K562 (cell line): ENCODE results near the gene PNPLA2. TPM values are rescaled to one million over a fixed set of nuclear protein-coding genes. Genes with fewer than 3 reads are reported as not detected.
A peak's percentile ranks its signal among the peaks of the same experiment; 100 is the strongest.

Source experiments
- DACH1 ChIP-seq: fragments of 450-650 bp; IDR thresholded peaks from 2 replicates; pipeline ENCODE4 v1.6.1; 2018; ENCODE audit not compliant: partially characterized antibody
- FOXJ3 ChIP-seq: sonication (generic); formaldehyde crosslinking; IDR thresholded peaks from 2 replicates; pipeline ENCODE4 v1.4.0; 2020; ENCODE audit warnings: mild to moderate bottlenecking, missing genetic modification reagents
- HDAC1 ChIP-seq, 2 experiments: fragments of 450-650 bp; IDR thresholded peaks; 2 replicates each; pipeline ENCODE4 v1.6.1; 2016 to 2017; ENCODE audit warnings: inconsistent platforms in 1 of 2, mild to moderate bottlenecking in 1 of 2, moderate library complexity in 1 of 2
- NFE2 ChIP-seq: IDR thresholded peaks from 2 replicates; pipeline ENCODE4 v1.6.1; 2014; ENCODE audit warnings: antibody characterized with exemption, low read depth
- SLC30A9 ChIP-seq: fragments of 250-450 bp; sonication (Bioruptor Pico); IDR thresholded peaks from 2 replicates; pipeline ENCODE4 v1.8.0; 2022; ENCODE audit warnings: mild to moderate bottlenecking, moderate library complexity
- TEAD2 ChIP-seq: fragments of 450-650 bp; IDR thresholded peaks from 2 replicates; pipeline ENCODE4 v1.6.1; 2016; ENCODE audit warnings: missing genetic modification characterization, control low read depth, missing compliant biosample characterization
- ZNF282 ChIP-seq: sonication (generic); formaldehyde crosslinking; IDR thresholded peaks from 2 replicates; pipeline ENCODE4 v1.8.1; 2023; ENCODE audit warnings: missing genetic modification reagents
- ZNF764 ChIP-seq: fragments of 250-450 bp; sonication (Bioruptor Pico); IDR thresholded peaks from 2 replicates; pipeline ENCODE4 v1.4.0; 2020; ENCODE audit warnings: low read depth, mild to moderate bottlenecking, moderate library complexity
- polyA plus RNA-seq, 8 experiments: library from polyadenylated mRNA; depleted of rRNA in 4 of 8; stranded (reverse) in 5 of 8; unstranded in 3 of 8; fragments of >200 nt; fragmentation: Nextera tagmentation in 2 of 8; fragmentation: Illumina TruSeq in 1 of 8; extraction: Ambion mirVana in 2 of 8; extraction: Trizol in 1 of 8; gene quantifications; 2 replicates each; pipeline versions ENCODE4 v1.2.1 to v1.2.3, GENCODE V29; 2011 to 2014; ENCODE audit warnings: inconsistent platforms in 1 of 8, missing spikeins in 1 of 8
- total RNA-seq, 7 experiments: library from RNA; depleted of rRNA in 6 of 7; stranded (reverse); fragments of >200 nt in 6 of 7; fragmentation: Illumina TruSeq in 2 of 7; extraction: Trizol in 2 of 7; gene quantifications; 2 replicates each; pipeline versions ENCODE4 v1.2.1 to v1.2.3, GENCODE V29; 2011 to 2021; ENCODE audit warnings: low replicate concordance in 1 of 7
- TF ChIP-seq, protein P1 (sequence below): fragments of 250-450 bp; sonication (Bioruptor Pico); IDR thresholded peaks from 2 replicates; pipeline ENCODE4 v1.9.0; 2021; ENCODE audit warnings: mild to moderate bottlenecking, inconsistent platforms
- TF ChIP-seq, protein P2 (sequence below): fragments of 450-650 bp; IDR thresholded peaks from 2 replicates; pipeline ENCODE4 v1.6.1; 2018; ENCODE audit warnings: mild to moderate bottlenecking, low read depth; ENCODE audit not compliant: partially characterized antibody
- TF ChIP-seq, protein P3 (sequence below): fragments of 450-650 bp; IDR thresholded peaks from 2 replicates; pipeline ENCODE4 v1.6.1; 2017; ENCODE audit warnings: mild to moderate bottlenecking, moderate library complexity
- TF ChIP-seq, protein P4 (sequence below): IDR thresholded peaks from 2 replicates; pipeline ENCODE4 v1.6.1; 2012; ENCODE audit warnings: low read depth, low read length, improper control_type of control experiment, borderline replicate concordance
- TF ChIP-seq, protein P5 (sequence below): fragments of 450-650 bp; IDR thresholded peaks from 2 replicates; pipeline ENCODE4 v1.6.1; 2018; ENCODE audit not compliant: partially characterized antibody
- TF ChIP-seq, protein P6 (sequence below), 2 experiments: IDR thresholded peaks; 2 replicates each; pipeline ENCODE4 v1.6.1; 2012; ENCODE audit warnings: improper control_type of control experiment in 2 of 2, low read depth in 2 of 2, low read length in 2 of 2, borderline replicate concordance in 1 of 2

Gene PNPLA2
- total and polyA plus RNA-seq, 9 of the 15 experiments (the other 6 are each of a cell fraction or from before 2014, with no cell fraction given), result 0.39 to 87.1 (median 8.4) TPM

DNA sequence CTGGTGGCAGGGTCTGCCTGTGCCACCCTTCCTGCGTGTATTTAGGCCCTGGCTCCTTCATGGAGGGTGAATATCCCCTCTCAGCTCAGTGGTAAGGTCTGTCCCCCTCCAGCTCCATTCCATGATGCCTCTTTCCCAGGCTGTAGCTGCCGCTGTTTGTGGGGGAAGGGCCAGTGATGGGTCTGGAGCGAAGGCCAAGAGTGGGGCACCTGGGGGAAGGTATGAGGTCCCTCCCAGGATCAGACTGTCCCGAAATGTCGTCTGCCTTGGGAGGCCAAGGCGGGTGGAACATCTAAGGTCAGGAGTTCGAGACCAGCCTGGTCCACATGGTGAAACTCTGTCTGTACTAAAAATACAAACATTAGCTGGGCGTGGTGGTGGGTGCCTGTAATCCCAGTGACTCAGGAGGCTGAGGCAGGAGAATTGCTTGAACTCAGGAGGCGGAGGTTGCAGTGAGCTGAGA lies 15.2 kb downstream of the PNPLA2 start (continued):
- TF ChIP-seq, protein P1, sequence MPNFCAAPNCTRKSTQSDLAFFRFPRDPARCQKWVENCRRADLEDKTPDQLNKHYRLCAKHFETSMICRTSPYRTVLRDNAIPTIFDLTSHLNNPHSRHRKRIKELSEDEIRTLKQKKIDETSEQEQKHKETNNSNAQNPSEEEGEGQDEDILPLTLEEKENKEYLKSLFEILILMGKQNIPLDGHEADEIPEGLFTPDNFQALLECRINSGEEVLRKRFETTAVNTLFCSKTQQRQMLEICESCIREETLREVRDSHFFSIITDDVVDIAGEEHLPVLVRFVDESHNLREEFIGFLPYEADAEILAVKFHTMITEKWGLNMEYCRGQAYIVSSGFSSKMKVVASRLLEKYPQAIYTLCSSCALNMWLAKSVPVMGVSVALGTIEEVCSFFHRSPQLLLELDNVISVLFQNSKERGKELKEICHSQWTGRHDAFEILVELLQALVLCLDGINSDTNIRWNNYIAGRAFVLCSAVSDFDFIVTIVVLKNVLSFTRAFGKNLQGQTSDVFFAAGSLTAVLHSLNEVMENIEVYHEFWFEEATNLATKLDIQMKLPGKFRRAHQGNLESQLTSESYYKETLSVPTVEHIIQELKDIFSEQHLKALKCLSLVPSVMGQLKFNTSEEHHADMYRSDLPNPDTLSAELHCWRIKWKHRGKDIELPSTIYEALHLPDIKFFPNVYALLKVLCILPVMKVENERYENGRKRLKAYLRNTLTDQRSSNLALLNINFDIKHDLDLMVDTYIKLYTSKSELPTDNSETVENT, result no peak
- TF ChIP-seq, protein P2, sequence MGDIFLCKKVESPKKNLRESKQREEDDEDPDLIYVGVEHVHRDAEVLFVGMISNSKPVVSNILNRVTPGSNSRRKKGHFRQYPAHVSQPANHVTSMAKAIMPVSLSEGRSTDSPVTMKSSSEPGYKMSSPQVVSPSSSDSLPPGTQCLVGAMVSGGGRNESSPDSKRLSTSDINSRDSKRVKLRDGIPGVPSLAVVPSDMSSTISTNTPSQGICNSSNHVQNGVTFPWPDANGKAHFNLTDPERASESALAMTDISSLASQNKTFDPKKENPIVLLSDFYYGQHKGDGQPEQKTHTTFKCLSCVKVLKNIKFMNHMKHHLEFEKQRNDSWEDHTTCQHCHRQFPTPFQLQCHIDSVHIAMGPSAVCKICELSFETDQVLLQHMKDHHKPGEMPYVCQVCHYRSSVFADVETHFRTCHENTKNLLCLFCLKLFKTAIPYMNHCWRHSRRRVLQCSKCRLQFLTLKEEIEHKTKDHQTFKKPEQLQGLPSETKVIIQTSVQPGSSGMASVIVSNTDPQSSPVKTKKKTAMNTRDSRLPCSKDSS, result no peak
- TF ChIP-seq, protein P3, sequence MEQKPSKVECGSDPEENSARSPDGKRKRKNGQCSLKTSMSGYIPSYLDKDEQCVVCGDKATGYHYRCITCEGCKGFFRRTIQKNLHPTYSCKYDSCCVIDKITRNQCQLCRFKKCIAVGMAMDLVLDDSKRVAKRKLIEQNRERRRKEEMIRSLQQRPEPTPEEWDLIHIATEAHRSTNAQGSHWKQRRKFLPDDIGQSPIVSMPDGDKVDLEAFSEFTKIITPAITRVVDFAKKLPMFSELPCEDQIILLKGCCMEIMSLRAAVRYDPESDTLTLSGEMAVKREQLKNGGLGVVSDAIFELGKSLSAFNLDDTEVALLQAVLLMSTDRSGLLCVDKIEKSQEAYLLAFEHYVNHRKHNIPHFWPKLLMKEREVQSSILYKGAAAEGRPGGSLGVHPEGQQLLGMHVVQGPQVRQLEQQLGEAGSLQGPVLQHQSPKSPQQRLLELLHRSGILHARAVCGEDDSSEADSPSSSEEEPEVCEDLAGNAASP, result no peak
- TF ChIP-seq ZNF282 (CRISPR knock-in tag) (no peak), ZNF764 (CRISPR knock-in tag) (no peak), NFE2 (0 out of 2 replicates have a peak, but pooled peaks have one; percentile 13), FOXJ3 (CRISPR knock-in tag) (no peak), DACH1 (no peak), TEAD2 (tag) (no peak), HDAC1 (IDR thresholded peaks at IDR 0.05) (no peak), SLC30A9 (no peak)
- TF ChIP-seq, protein P4, sequence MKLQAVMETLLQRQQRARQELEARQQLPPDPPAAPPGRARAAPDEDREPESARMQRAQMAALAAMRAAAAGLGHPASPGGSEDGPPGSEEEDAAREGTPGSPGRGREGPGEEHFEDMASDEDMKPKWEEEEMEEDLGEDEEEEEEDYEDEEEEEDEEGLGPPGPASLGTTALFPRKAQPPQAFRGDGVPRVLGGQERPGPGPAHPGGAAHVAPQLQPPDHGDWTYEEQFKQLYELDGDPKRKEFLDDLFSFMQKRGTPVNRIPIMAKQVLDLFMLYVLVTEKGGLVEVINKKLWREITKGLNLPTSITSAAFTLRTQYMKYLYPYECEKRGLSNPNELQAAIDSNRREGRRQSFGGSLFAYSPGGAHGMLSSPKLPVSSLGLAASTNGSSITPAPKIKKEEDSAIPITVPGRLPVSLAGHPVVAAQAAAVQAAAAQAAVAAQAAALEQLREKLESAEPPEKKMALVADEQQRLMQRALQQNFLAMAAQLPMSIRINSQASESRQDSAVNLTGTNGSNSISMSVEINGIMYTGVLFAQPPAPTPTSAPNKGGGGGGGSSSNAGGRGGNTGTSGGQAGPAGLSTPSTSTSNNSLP, result no peak
- TF ChIP-seq, protein P5, sequence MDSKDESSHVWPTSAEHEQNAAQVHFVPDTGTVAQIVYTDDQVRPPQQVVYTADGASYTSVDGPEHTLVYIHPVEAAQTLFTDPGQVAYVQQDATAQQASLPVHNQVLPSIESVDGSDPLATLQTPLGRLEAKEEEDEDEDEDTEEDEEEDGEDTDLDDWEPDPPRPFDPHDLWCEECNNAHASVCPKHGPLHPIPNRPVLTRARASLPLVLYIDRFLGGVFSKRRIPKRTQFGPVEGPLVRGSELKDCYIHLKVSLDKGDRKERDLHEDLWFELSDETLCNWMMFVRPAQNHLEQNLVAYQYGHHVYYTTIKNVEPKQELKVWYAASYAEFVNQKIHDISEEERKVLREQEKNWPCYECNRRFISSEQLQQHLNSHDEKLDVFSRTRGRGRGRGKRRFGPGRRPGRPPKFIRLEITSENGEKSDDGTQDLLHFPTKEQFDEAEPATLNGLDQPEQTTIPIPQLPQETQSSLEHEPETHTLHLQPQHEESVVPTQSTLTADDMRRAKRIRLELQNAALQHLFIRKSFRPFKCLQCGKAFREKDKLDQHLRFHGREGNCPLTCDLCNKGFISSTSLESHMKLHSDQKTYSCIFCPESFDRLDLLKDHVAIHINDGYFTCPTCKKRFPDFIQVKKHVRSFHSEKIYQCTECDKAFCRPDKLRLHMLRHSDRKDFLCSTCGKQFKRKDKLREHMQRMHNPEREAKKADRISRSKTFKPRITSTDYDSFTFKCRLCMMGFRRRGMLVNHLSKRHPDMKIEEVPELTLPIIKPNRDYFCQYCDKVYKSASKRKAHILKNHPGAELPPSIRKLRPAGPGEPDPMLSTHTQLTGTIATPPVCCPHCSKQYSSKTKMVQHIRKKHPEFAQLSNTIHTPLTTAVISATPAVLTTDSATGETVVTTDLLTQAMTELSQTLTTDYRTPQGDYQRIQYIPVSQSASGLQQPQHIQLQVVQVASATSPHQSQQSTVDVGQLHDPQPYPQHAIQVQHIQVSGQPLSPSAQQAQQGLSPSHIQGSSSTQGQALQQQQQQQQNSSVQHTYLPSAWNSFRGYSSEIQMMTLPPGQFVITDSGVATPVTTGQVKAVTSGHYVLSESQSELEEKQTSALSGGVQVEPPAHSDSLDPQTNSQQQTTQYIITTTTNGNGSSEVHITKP, result peak; percentile 2
- TF ChIP-seq, protein P6, sequence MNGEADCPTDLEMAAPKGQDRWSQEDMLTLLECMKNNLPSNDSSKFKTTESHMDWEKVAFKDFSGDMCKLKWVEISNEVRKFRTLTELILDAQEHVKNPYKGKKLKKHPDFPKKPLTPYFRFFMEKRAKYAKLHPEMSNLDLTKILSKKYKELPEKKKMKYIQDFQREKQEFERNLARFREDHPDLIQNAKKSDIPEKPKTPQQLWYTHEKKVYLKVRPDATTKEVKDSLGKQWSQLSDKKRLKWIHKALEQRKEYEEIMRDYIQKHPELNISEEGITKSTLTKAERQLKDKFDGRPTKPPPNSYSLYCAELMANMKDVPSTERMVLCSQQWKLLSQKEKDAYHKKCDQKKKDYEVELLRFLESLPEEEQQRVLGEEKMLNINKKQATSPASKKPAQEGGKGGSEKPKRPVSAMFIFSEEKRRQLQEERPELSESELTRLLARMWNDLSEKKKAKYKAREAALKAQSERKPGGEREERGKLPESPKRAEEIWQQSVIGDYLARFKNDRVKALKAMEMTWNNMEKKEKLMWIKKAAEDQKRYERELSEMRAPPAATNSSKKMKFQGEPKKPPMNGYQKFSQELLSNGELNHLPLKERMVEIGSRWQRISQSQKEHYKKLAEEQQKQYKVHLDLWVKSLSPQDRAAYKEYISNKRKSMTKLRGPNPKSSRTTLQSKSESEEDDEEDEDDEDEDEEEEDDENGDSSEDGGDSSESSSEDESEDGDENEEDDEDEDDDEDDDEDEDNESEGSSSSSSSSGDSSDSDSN (IDR thresholded peaks at IDR 0.05; ENCODE audit: borderline replicate concordance in 1 of 2, low read depth in 2 of 2, low read length in 2 of 2), result no peak
- TF ChIP-seq, all 486 proteins: peak for 15
